ENCODE results near the gene SEH1L. TPM values are rescaled to one million over a fixed set of nuclear protein-coding genes. Genes with fewer than 3 reads are reported as not detected.

Gene SEH1L
- total RNA-seq, 1 donor from 2014 or later: 48.6 TPM

- no peaks in the 10 kb centered on the region for H3K27me3 Mint-ChIP-seq (ENCODE audit: insufficient read depth, low read depth)
These were observed 50.7 kb downstream of the SEH1L start for GRCh38 chr18:12998332-12999060.

GRCh38 chr18:13003466-13003896, 55.7 kb downstream of the SEH1L start:
- DNase-seq (ENCODE audit: low spot score): peak; percentile 54
- no peak overlapping the region for H2AFZ ChIP-seq (replicated peaks)
- Mint-ChIP-seq H3K27ac (no peak overlapping the region), H3K36me3 (peaks cover 2% of the 10 kb centered on the region), H3K9me3 (no peaks in the 10 kb centered on the region), H3K27me3 (ENCODE audit: insufficient read depth, low read depth) (no peaks in the 10 kb centered on the region), H3K4me1 (no peaks in the 10 kb centered on the region), H3K4me3 (no peak overlapping the region)
- no peaks in the 10 kb centered on the region for H3K9me3 ChIP-seq (ENCODE audit: low read depth)
- H3K79me2 ChIP-seq (ENCODE audit: low read depth): peaks cover 35% of the 10 kb centered on the region
- H3K9ac ChIP-seq: no peak overlapping the region
- TF ChIP-seq CTCF (IDR thresholded peaks at IDR 0.05): peak; percentile 47
- no peak for TF ChIP-seq EZH2phosphoT487 (IDR thresholded peaks at IDR 0.05)
- H3K4me2 ChIP-seq: no peak overlapping the region
- peaks cover 5% of the 10 kb centered on the region for H3K36me3 ChIP-seq
- no peaks in the 10 kb centered on the region for H3F3A ChIP-seq (ENCODE audit: low read depth)
- H3K27me3 ChIP-seq: no peaks in the 10 kb centered on the region
- H3K4me3 ChIP-seq: no peak overlapping the region
- no peaks in the 10 kb centered on the region for H3K4me1 ChIP-seq
- peaks cover 41% of the 10 kb centered on the region for H4K20me1 ChIP-seq (ENCODE audit: low read depth)
- H3K27ac ChIP-seq: no peak overlapping the region

More at GRCh38 chr18:12998332-12999060, 50.7 kb downstream of the SEH1L start:
- Mint-ChIP-seq H3K4me1 (no peaks in the 10 kb centered on the region), H3K9me3 (no peaks in the 10 kb centered on the region), H3K4me3 (no peak overlapping the region), H3K36me3 (no peaks in the 10 kb centered on the region), H3K27ac (no peak overlapping the region)
- Histone ChIP-seq H3K4me3 (no peak overlapping the region), H3K36me3 (peaks cover 5% of the 10 kb centered on the region), H4K20me1 (ENCODE audit: low read depth) (peaks cover 47% of the 10 kb centered on the region), H3F3A (ENCODE audit: low read depth) (no peaks in the 10 kb centered on the region), H3K9me3 (ENCODE audit: low read depth) (no peaks in the 10 kb centered on the region), H3K79me2 (ENCODE audit: low read depth) (peaks cover 75% of the 10 kb centered on the region), H3K27ac (no peak overlapping the region), H3K4me2 (no peak overlapping the region), H2AFZ (replicated peaks) (no peak overlapping the region), H3K4me1 (peaks cover 6% of the 10 kb centered on the region), H3K9ac (no peak overlapping the region), H3K27me3 (no peaks in the 10 kb centered on the region)
- no peak for TF ChIP-seq EZH2 (IDR thresholded peaks at IDR 0.05)
- TF ChIP-seq CTCF (IDR thresholded peaks at IDR 0.05): no peak
- no peak for TF ChIP-seq EZH2phosphoT487 (IDR thresholded peaks at IDR 0.05)
- DNase-seq (ENCODE audit: low spot score): no peak

GRCh38 chr18:13004396-13004795, 56.6 kb downstream of the SEH1L start:
- H3K9me3 Mint-ChIP-seq: no peaks in the 10 kb centered on the region
- Histone ChIP-seq H3K36me3 (peaks cover 5% of the 10 kb centered on the region), H4K20me1 (ENCODE audit: low read depth) (peaks cover 35% of the 10 kb centered on the region), H3K4me3 (no peak overlapping the region), H3K79me2 (ENCODE audit: low read depth) (peaks cover 25% of the 10 kb centered on the region), H3K4me1 (no peaks in the 10 kb centered on the region), H3F3A (ENCODE audit: low read depth) (no peaks in the 10 kb centered on the region), H3K27me3 (no peaks in the 10 kb centered on the region), H3K4me2 (no peak overlapping the region), H3K9me3 (ENCODE audit: low read depth) (no peaks in the 10 kb centered on the region), H2AFZ (replicated peaks) (no peak overlapping the region), H3K9ac (no peak overlapping the region), H3K27ac (no peak overlapping the region)
- no peak overlapping the region for H3K27ac Mint-ChIP-seq
- H3K4me3 Mint-ChIP-seq: no peak overlapping the region
- H3K27me3 Mint-ChIP-seq (ENCODE audit: insufficient read depth, low read depth): no peaks in the 10 kb centered on the region
- no peak for DNase-seq (ENCODE audit: low spot score)
- no peaks in the 10 kb centered on the region for H3K4me1 Mint-ChIP-seq
- TF ChIP-seq EZH2 (IDR thresholded peaks at IDR 0.05) (no peak), CTCF (IDR thresholded peaks at IDR 0.05) (no peak), EZH2phosphoT487 (IDR thresholded peaks at IDR 0.05) (no peak)
- peaks cover 4% of the 10 kb centered on the region for H3K36me3 Mint-ChIP-seq
